Osteoblast (primary cell): Measurements from ENCODE around the gene MAPKAP1. TPM values are rescaled to one million over a fixed set of nuclear protein-coding genes. Genes with fewer than 3 reads are reported as not detected.

Experiments
- DNase-seq: peaks from one replicate; pipeline ENCODE4 v3.0.0; 2011; ENCODE audit warnings: low spot score, mixed read lengths; ENCODE audit not compliant: insufficient read length; ENCODE audit errors: missing footprints
- H2AFZ ChIP-seq: 2 replicates; pipeline ENCODE4 v1.6.0; 2011; ENCODE audit warnings: mild to moderate bottlenecking, low read length
- H3K27ac ChIP-seq: 2 replicates; pipeline ENCODE4 v1.5.1; 2011; ENCODE audit warnings: mild to moderate bottlenecking, low read depth, low read length, moderate library complexity
- H3K27me3 ChIP-seq: 2 replicates; pipeline ENCODE4 v1.6.0; 2012; ENCODE audit warnings: mild to moderate bottlenecking, control low read depth, inconsistent platforms, low read length, moderate library complexity; ENCODE audit not compliant: insufficient read depth
- H3K36me3 ChIP-seq: 2 replicates; pipeline ENCODE4 v1.5.1; 2011; ENCODE audit warnings: mild to moderate bottlenecking, low read length, control low read depth, moderate library complexity; ENCODE audit not compliant: insufficient read depth
- H3K4me1 ChIP-seq: 2 replicates; pipeline ENCODE4 v1.5.1; 2011; ENCODE audit warnings: mild to moderate bottlenecking, low read length, control low read depth, moderate library complexity; ENCODE audit not compliant: insufficient read depth
- H3K4me2 ChIP-seq: 2 replicates; pipeline ENCODE4 v1.6.0; 2011; ENCODE audit warnings: mild to moderate bottlenecking, low read length; ENCODE audit not compliant: insufficient read depth
- H3K4me3 ChIP-seq: fragments of 200-600 bp; sonication (generic); 3 replicates; pipeline ENCODE4 v1.5.1; 2012; ENCODE audit warnings: mild to moderate bottlenecking, low read length, inconsistent platforms; ENCODE audit not compliant: insufficient read depth
- H3K79me2 ChIP-seq: 2 replicates; pipeline ENCODE4 v1.6.0; 2012; ENCODE audit warnings: mild to moderate bottlenecking, low read length, control low read depth, inconsistent platforms; ENCODE audit not compliant: insufficient read depth
- H3K9me3 ChIP-seq: 2 replicates; pipeline ENCODE4 v1.5.1; 2011; ENCODE audit warnings: low read depth, low read length, control low read depth
- H4K20me1 ChIP-seq: 2 replicates; pipeline ENCODE4 v1.6.0; 2012; ENCODE audit warnings: mild to moderate bottlenecking, low read length, control low read depth; ENCODE audit not compliant: insufficient read depth
- total RNA-seq: library from RNA; depleted of rRNA; stranded (reverse); fragments of >200 nt; gene quantifications from 2 replicates; pipeline ENCODE4 v1.2.3, GENCODE V29; 2012
- TF ChIP-seq, protein P1 (sequence below): IDR thresholded peaks from 2 replicates; pipeline ENCODE4 v1.5.1; 2011; ENCODE audit warnings: mild to moderate bottlenecking, low read depth, low read length, moderate library complexity; ENCODE audit errors: extremely low read depth

The MAPKAP1 gene
- total RNA-seq, 1 donor, result 72.4 TPM

DNA sequence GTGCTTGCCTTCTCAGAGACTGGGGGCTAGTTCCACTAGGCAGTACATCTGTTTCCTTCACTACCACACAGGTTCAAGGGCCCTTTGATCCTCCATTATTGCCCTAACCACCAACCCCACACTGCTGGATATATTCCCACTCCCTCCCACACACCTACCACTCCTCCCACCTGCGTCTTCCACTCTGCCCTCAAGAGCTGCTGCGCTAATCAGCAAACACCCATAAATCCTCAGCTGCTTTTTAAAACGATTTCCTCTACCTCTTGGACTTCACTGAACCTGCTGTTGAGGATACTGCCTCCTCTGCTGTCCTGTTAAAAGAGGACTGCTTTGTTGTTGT, 120.9 kb downstream of the MAPKAP1 start:
- no peak overlapping the region for H2AFZ ChIP-seq
- no peak overlapping the region for H3K4me2 ChIP-seq
- H3K27ac ChIP-seq, result no peak overlapping the region
- no peaks in the 10 kb centered on the region for H3K4me1 ChIP-seq
- H3K36me3 ChIP-seq, result peaks cover 4% of the 10 kb centered on the region
- no peak overlapping the region for H3K4me3 ChIP-seq
- TF ChIP-seq, protein P1, sequence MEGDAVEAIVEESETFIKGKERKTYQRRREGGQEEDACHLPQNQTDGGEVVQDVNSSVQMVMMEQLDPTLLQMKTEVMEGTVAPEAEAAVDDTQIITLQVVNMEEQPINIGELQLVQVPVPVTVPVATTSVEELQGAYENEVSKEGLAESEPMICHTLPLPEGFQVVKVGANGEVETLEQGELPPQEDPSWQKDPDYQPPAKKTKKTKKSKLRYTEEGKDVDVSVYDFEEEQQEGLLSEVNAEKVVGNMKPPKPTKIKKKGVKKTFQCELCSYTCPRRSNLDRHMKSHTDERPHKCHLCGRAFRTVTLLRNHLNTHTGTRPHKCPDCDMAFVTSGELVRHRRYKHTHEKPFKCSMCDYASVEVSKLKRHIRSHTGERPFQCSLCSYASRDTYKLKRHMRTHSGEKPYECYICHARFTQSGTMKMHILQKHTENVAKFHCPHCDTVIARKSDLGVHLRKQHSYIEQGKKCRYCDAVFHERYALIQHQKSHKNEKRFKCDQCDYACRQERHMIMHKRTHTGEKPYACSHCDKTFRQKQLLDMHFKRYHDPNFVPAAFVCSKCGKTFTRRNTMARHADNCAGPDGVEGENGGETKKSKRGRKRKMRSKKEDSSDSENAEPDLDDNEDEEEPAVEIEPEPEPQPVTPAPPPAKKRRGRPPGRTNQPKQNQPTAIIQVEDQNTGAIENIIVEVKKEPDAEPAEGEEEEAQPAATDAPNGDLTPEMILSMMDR, result no peak
- no peak for DNase-seq
- no peaks in the 10 kb centered on the region for H3K27me3 ChIP-seq
- peaks cover 62% of the 10 kb centered on the region for H3K79me2 ChIP-seq
- H3K9me3 ChIP-seq, result no peaks in the 10 kb centered on the region
- peaks cover 14% of the 10 kb centered on the region for H4K20me1 ChIP-seq

DNA sequence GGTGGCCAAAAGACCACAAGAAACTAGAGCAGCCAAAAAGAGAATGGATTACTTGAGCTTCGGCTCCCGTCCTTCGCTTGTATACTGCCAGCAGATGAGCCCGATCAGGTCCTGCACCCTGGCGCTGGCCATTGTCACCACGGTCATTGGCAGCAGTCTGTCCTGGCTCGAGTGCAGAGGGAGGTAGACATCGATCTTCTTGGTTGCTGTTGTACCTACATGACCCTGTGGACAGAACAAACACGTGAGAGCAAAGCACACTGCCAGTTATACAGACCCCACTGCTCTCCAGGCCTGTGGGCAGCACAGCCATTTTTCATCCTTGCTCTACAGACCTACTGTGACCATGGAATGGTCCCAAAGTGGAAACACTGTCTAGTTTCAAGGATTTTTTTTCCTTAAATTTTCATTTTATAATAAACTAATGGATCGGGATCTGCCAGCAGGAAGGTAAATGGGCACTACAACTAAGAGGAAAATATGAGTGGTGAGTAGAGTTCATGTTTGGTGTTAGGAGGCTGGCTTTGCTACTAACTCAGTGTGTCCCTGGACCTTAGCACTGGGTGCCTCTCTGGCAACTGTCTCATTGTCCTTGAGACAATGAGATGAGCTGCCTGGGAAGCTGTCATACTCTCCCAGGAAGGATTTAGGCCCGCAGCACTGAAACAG, 121.4 kb downstream of the MAPKAP1 start:
- TF ChIP-seq, protein P1, result no peak
- Histone ChIP-seq H2AFZ (no peak overlapping the region), H3K36me3 (peaks cover 4% of the 10 kb centered on the region), H3K4me2 (no peak overlapping the region), H3K27ac (no peak overlapping the region), H3K9me3 (no peaks in the 10 kb centered on the region), H3K79me2 (peaks cover 60% of the 10 kb centered on the region), H3K4me1 (no peaks in the 10 kb centered on the region), H3K27me3 (no peaks in the 10 kb centered on the region), H4K20me1 (peaks cover 13% of the 10 kb centered on the region), H3K4me3 (no peak overlapping the region)
- no peak for DNase-seq

DNA sequence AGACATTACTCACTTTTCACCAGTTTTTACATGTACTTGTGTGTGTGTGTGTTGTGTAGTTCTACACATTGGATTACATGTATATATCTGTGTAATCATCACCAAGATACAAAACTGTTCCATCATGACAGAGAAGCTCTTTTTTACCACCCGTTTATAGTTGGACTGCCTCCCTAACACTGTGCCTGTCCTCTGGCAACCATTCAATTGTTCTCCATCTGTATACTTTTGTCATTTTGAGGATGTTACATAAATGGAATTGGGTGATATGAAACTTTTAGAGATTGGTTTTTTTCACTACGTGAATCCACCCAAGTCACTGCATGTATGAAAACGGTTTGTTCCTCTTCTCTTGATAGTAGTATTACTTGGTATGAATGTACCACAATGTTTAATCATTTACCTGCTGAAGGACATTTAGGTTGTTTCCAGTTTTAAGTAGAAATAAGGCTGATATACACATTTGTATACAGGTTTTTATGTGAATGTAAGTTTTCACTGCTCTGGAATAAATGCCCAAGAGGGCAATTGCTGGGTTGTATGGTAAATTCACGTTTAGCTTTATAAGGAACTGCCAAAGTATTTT, 126.2 kb downstream of the MAPKAP1 start:
- no peak overlapping the region for H3K27ac ChIP-seq
- peaks cover 6% of the 10 kb centered on the region for H4K20me1 ChIP-seq
- H3K4me1 ChIP-seq, result no peaks in the 10 kb centered on the region
- TF ChIP-seq, protein P1, result no peak
- H3K4me3 ChIP-seq, result no peak overlapping the region
- peaks cover 4% of the 10 kb centered on the region for H3K36me3 ChIP-seq
- H3K27me3 ChIP-seq, result no peaks in the 10 kb centered on the region
- DNase-seq, result no peak
- H3K9me3 ChIP-seq, result no peaks in the 10 kb centered on the region
- peaks cover 25% of the 10 kb centered on the region for H3K79me2 ChIP-seq
- H3K4me2 ChIP-seq, result no peak overlapping the region
- no peak overlapping the region for H2AFZ ChIP-seq

DNA sequence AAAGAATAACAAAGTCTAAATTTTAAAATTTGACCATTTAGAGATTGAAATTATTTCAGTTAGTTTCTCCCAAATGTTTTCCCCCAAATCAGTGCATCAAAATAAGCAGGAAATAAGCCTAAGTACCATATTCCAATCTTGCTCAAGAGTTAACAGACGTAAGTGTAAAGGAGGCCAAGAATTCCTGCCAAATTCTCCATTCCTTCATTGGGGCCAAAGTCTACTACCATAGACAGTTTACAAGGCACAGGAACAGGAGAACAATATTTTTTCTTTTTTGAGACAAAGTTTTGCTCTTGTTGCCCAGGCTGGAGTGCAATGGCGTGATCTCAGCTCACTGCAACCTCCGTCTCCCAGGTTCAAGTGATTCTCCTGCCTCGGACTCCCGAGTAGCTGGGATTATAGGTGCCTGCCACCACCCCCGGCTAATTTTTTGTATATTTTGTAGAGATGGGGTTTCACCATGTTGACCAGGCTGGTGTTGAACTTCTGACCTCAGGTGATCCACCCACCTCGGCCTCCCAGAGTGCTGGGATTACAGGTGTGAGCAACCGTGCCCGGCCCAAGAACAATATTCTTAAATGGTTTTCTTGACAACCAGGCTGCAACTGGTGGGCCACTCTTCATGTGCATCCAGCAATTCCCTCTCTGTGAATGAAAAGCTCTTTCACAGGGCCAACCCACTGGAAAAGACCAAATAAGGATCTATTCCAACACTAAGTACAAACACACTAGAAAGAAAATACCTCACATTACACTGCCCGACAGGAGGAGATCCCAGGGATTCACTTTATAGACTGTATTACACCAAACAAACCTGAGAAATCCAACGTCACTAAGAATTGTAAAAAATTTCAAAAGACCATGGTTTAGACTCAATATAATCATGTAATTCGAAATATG, 127.7 kb downstream of the MAPKAP1 start:
- TF ChIP-seq, protein P1, result no peak

More for the DNA sequence above, 127.7 kb downstream of the MAPKAP1 start:
- Histone ChIP-seq H2AFZ (no peak overlapping the region), H3K79me2 (peaks cover 31% of the 10 kb centered on the region), H3K27me3 (no peaks in the 10 kb centered on the region), H3K4me3 (no peak overlapping the region), H3K36me3 (no peaks in the 10 kb centered on the region), H3K27ac (no peak overlapping the region), H3K9me3 (no peaks in the 10 kb centered on the region), H4K20me1 (peaks cover 6% of the 10 kb centered on the region), H3K4me1 (no peaks in the 10 kb centered on the region), H3K4me2 (no peak overlapping the region)
- no peak for DNase-seq
